Left kidney (tissue), 8 donors: Measurements from ENCODE around the gene PTGES3L. TPM values are rescaled to one million over a fixed set of nuclear protein-coding genes. Genes with fewer than 3 reads are reported as not detected.

Source experiments
- DNase-seq: peaks from one replicate; pipeline ENCODE4 v3.0.0-alpha.2; 2013
- long read RNA-seq, 8 donors: transcript quantifications; one replicate each; lab custom pipeline, GENCODE V29; 2026
- polyA plus RNA-seq: library from polyadenylated mRNA; unstranded; fragments of 120-200 nt; gene quantifications from one replicate; pipeline ENCODE4 v1.2.1, GENCODE V29; 2013; ENCODE audit not compliant: insufficient read length

The PTGES3L gene
- 2.4 TPM for polyA plus RNA-seq
- long read RNA-seq, donor 1 = 0 reads
- long read RNA-seq, donor 2 = 0 reads
- long read RNA-seq, donor 3 = 0 reads
- long read RNA-seq, donor 4 = 0 reads
- long read RNA-seq, donor 5, partial matches to known transcripts = 0 of 1 reads
- long read RNA-seq, donor 5, other reads (novel, unspliced or antisense) = 0 of 1 reads
- long read RNA-seq, donor 6 = 0 reads
- long read RNA-seq, donor 7 = 0 reads
- long read RNA-seq, donor 8 = 0 reads

DNA sequence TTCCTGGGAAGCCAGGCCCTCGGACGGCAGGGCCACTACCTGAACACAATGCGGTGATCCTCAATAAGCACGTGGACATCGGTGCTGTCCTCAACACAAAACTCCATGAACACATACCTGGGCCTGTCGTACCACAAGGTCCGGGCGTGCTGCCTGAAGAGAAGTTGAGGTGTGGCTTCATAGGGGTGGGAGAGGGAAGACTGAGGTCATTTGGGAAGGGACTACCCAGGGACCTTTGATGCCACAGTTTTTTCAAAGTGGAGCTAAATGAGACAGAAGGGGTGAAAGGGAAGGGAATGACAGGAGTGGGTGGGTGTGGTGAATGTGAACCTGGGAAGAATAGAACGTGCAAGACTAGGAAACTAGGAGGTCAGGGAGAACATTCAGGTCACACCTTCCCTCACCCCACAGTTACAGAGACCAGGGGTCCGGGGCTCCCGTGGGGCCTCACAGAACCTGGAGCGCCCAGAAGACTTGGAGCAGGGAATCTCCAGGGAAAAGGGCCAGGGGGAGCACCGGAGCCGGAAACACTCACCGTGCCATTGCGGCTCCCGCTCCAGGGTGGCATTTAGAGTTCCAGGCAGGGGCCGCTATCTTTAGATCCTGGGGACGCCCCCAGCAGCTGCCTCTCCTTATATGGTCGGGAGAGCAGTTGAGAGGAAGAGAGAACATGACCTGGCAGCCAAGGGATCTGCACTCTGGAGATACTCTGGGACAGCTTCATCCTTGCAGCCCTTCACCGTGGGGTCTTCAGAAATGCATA is at the start of gene PTGES3L:
Gene PTGES3L, minus strand, starts transcription at position 570 of the 763 bp plus-strand sequence. Its CDS starts 27 bp downstream, at position 543.
- no peak for DNase-seq

DNA sequence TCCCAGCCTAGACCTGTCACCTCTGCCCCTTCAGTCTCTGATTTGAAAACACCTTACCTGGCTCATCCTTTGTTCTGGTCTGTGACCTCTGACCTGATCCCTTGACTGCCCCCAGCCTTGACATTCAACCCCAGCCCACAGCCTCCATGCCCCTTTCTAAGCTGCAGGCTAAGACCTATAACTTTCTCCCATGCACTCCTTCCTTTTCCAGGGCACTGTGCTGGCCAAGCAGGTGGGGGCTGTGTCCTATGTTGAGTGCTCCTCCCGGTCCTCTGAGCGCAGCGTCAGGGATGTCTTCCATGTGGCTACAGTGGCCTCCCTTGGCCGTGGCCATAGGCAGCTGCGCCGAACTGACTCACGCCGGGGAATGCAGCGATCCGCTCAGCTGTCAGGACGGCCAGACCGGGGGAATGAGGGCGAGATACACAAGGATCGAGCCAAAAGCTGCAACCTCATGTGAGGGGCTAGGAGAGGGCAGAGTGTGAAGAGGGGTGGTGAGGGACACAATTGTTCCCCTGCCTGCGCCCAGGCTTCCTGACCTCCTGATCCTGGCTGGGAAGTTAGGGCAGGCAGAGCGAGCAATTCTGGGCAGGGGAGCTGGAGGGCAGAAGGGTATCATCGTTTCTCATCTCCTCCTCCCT is 48.5 kb upstream of the PTGES3L start:
- DNase-seq = no peak

DNA sequence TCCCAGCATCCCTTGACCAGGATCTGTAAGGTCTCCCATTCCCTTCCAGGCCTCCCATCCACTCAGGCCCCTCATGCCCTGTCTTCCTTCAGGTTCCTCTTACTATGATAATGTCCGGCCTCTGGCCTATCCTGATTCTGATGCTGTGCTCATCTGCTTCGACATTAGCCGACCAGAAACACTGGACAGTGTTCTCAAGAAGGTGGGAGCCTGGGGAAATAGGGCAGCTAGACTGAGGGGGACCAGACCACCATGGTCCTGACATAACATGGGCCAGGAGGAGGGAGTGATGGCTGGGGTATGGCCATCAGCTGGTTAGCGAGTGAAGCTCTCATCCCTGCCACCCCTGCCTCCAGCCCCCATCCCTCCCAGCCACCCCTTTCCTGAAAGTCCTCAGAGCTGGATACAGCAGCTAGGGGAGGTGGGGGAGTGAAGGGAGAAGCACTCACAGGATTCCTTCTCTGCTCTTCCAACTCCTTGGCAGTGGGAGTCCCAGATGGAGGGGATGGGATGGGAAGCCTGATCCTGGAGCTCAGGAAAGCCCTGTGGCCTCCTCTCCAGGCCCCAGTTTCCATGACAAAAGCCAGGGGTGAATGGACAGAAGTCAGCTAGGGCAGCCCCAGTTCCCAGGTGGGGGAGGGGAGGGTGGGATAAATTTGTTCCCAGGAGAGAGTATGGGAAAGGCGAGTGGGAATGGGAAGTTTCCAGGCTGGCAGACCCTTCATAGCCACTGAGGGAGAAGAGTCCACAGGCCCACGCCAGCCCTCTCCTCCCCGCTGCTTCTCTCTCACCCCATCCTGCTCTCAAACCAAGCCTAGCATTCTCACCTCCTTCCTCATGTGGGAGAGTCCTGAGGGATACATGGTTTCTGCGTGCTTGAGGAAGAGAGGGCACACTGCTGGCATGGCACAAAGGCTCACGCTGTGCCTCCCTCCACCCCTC is 47.5 kb upstream of the PTGES3L start:
- no peak for DNase-seq

DNA sequence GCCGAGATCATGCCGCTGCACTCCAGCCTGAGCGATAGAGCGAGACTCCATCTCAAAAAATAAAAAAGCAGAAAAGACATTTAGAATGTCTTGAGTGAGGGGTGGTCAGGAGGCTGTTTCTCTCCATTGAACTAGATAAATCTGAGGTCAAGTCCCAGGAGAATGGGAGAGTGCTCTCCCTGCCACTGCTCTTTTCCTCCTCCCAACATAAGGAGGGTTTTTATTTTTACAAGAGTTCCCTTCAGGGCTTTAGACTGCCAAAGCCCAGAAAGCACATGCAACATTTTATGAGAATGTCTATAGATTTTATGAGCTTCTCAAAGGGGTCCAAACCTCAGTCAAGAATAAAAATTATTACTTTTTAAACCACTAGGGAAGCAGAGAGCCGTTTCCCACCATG is 46.7 kb upstream of the PTGES3L start:
- DNase-seq = peak; percentile 35

DNA sequence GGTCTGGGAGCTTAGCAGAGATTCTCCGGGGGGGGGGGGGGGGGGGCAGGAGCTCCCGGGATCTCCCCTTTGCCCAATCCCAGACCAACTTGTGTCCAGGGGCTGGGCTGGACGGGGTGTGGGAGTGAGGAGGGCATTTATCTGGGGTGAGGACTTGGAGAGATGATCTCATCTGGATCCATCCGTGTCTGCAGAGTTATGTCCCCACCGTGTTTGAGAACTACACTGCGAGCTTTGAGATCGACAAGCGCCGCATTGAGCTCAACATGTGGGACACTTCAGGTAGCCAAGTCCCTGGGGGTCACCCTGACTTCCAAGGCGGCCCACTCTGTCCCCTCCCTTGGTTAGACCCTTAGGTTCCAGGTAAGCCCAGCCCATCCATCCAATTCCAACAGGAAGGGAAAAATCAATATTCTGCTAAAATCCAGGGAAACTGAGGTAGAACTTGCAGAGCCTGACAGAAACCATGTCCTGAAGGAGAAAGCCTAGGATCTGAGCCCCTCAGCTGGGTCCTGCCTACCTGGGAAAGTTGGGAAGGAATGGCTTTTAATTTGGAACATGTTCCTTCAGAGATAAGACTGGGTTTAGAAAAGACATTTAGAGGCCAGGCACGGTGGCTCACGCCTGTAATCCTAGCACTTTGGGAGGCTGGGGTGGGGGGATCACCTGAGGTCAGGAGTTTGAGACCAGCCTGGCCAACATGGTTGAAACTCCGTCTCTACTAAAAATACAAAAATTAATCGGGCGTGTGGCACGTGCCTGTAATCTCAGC is 46.1 kb upstream of the PTGES3L start:
- no peak for DNase-seq

DNA sequence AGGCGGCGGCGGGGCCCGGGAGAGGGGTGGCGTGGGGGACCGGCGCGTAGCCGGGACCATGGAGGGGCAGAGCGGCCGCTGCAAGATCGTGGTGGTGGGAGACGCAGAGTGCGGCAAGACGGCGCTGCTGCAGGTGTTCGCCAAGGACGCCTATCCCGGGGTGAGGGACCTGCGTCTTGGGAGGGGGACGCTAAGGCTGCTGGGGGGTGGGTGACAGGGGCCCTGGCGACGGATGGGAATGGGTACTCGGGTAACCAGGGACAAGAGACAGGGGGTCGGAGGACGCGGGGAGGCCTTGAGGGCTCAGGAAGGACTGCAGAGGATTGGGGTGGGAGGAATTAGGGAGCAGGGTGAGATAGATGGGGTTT is 45.4 kb upstream of the PTGES3L start:
- no peak for DNase-seq

DNA sequence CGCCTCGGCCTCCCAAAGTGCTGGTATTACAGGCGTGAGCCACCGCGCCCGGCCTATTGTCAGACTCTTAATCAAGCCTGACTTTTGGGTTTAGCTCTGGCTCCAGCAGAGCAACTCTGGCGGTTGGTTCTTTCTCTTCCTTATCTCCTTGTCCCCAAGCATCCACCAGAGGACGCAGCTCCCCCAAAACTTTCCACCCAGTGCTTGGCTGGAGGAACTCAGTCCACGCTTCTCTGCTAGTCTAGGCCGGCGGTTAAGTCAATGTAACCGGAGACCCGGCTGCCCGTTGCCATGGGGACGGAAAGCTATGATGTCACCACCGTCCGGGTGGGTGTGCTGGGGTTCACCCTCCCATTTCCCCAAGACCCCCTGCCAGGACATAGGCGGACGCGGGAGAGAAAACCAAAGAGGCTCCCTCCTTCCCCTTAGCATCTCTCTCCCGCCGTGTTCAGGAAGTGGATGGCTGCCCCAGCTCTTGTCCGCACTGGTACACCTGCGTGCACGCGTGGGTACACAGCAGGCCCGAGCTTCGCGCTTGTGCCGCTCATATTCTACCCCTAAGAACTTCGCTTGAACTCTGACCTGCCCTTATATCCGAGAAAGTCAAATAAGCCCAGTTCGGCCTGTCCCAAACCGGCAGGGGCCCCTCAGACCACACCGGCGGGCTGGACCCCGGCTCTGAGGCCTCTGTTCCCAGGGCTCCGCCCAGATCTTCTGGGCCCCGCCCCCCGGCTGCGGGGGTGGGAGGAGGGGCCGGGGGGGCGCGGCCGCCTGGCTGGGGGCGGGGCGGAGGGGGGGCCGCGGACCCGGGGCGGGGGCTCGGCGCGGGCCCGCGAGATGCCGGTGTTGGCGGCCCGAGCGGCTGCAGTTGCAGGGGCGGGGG is 44.8 kb upstream of the PTGES3L start, which contains the start of gene RND2:
Gene RND2, plus strand, starts transcription at position 825 of the 883 bp plus-strand sequence. CDS start 117 bp downstream, outside the sequence.
- peak; percentile 96 for DNase-seq

DNA sequence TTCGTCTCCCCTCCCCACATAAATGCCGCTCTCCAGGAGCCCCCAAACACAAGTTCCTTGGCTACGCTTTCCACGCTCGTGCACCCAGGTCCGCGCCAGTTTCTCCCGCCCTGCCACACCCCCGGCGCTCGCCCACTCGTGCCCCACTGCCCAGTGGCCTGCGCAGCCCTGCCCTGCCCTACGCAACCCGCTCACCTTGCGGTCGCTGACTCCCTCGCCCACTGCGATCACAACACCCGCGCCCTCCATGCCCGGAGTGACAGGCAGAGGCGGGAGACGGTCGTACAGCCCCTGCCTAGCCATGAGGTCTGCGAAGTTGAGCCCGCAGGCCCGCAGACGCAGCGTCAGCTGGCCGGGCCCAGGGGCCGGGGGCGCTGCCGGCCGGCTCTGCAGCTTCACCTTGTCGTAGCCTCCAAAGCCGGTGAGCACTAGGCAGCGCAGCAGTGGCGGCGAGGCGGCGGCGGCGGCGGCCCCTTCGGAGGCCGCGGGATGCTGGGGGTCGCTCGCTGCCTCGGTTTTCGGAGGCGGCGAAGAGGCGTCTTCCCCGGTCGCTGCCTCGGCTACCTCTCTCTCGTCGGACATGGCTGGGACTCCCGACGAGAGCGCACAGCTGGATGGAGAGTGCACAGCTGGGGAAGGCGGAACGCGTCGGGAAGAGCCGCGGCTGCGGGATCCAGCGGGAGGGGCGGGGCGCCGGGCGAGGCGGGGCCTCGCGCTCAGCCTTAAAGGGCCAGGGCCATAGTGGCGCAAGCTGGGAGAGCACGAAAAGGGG is 42.0 kb upstream of the PTGES3L start, which contains the start of gene VAT1:
Gene VAT1, minus strand, starts transcription at position 645 of the 772 bp plus-strand sequence. Its CDS starts 63 bp downstream, at position 582.
- DNase-seq = peak; percentile 77

DNA sequence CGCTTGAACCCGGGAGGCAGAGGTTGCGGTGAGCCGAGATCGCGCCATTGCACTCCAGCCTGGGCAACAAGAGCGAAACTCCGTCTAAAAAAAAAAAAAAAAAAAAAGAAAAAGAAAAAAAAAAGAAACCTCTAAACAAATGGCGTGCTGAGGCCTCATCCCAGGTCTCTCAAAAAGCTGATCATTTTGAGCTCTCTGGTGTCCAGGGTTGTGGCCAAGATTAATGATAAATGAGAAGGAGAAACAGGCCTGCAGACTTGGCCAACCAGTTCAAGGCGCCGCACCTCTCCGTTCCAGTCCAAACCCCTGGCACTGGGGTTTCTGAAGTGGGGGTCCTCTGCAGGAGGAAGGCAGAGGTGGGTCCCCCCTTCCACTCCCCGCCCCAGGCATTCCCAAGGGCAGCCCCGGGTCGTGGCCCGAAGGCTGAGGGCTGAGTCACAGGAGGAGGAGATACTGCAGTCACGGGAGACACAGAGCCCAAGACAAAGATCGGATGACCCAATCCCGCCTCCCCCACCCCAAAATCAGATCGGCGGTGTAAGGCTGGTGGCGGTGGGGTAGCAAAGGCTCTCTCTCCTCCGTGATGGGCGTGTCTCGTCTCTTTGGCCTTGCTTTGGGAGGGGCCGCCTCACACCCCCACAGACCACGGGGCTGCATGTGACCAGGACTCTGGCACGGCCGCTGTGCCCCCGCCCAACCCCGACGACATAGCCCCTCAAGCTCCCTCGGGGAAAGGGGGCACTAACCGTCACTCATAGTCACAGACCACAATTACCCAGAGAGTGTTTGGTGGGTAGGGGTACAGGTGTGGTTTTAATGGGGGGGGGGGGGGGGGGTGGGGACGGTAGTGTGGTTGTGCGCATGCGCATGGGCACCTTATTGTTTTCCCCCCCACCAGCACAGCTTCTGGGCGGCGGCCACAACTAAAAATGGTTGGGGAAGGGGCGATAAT is 41.2 kb upstream of the PTGES3L start:
- DNase-seq = peak; percentile 40

DNA sequence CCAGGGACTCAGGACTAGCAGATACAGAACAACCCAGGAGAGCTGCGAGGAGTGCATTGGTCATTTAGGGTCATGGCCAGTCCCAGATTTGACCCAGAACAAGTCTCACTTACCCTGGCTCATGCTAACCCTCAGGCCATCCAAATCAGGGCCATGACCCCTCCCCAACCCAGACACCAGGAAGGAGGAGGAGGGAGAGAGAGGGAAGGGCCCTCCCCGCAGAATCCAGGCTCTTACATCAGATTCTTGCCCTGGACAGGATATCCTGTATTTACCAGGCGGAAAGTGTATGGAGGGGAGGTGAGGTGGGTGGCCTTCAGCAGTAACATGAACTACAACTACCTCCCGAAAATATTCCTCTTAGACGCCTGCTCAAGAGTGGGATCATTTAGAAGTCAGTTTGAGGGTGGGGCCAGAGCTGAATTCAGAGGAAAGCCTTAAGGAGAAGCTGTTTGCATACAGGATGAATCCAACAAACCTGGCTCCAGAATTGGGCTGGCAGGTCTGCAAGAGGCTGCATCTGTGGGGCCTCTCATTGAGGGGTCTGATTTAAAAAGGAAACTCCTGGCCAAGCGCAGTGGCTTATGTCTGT is 40.2 kb upstream of the PTGES3L start:
- no peak for DNase-seq

DNA sequence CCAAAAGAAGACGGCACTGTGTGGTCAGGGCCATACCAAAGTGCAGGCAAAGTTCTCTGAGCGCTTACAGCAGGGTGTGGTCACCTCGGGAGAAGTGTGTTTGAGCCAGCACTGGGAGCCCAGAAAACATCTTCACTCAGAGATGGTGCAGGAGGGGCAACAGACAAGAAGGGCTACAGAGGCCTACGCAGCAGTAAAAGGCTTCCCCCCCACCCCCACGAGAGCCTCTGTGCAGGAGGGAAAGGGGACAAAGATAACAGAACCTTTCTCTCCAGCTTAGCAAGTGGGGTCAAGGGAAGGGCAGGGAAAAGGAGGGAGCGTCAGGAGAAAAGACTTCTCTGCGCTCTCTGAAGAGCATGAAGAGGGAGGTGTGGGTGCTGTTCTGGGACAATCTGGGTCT is 39.5 kb upstream of the PTGES3L start:
- DNase-seq = no peak

DNA sequence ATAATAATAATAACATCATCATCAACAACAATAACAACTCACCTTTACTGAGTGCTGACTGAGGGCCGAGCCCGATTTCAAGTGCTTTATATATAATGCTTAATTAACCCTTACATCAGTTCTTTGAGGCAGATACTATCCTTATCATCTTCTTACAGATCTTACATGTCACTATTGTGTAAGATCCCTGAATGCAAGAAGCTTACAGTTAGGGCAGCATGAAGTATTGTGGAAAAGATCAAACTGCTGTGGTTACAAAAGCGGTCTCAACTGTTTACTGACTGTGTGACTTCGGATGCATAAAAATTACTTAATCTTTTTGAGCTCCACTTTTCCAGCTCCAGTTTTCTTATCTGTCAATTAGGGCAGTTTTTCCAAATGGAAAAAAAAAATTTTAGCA is 39.1 kb upstream of the PTGES3L start:
- no peak for DNase-seq

DNA sequence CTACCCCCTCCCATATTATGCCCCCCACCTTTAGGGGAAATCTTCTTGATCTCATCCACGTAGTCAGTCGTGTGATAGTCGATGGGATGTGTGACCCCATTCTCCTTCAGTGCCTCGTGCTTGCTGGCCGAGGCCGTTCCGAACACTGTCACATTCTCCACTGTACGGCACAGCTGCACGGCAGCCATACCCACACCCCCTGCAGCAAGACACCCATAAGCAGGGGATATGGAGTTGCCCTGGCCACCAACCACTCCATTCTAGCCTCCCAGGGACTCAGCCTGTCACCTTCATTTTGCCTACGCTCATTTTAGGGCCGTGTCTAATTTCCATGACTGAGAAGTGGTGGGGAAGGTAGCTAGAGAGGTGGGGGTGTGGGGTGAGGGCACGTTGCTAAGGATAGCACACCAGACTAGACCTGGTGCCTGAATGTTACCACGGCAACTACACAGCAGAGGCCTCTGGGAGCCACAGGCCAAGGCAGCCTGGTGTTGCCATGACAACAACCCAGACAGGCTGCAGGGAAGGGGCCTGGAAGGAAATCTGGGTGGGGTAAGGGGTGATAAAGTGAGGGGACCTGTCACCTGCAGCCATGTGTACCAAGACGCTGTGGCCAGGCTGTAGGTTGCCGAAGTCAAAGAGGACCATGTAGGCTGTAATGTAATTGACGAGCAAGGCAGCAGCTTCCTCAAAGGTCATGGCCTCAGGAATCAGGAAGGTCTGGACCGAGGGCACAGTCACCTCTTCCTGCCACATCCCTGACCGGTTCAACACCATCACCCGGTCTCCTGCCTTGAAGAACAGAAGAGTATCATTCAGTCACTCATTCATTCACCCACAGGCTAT is 38.4 kb upstream of the PTGES3L start:
- peak; percentile 37 for DNase-seq

DNA sequence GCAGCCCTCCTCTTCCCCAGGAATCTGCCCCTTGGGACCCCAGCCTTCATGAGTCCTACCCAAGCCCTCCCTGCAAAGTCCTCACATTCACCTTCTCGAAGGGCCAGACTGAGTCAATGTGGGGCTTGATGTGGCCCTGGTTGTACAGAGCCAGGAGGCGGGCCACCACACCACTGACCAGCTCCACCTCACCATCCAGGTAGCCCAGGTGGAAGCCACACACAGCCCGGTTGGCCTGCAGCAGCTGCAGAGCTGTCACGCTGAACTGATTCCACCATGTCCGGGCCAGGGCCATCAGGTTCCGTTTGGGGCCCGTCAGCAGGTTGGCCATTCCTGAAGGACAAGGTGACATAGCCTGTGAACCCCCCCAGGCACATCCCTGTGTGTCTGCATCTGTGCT is 36.3 kb upstream of the PTGES3L start:
- DNase-seq = no peak

DNA sequence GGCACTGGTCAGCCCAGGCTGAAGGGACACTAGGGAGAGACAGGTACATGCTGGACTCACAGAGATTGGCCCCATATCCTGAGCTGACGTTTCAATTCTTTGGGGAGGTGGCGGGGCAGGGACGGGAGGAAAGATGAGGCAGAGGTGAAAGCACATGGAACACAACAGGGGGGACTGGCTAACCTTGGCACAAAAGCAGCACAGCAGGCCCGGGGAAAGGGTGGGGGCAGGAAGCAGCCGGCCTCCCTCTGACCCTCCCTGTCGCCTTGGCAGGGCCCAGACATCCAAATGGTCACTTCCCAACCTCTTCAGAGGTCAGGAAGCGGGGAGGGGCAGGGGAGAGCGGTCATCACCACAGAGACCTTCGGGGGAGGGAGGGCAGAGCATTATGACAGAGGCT is 35.7 kb upstream of the PTGES3L start:
- no peak for DNase-seq
